ENCODE data around the gene KCND3. TPM values are rescaled to one million over a fixed set of nuclear protein-coding genes. Genes with fewer than 3 reads are reported as not detected.

The KCND3 gene
- total and polyA plus RNA-seq, 4 donors, result 1.0 to 27.1 (median 6.1) TPM

- H3K27ac ChIP-seq (ENCODE audit: low read depth in 1 of 2, low read length in 2 of 2), result no peak overlapping the region
- no peak for TF ChIP-seq YY1 (IDR thresholded peaks at IDR 0.05)
- no peak for TF ChIP-seq TAF1 (conservative IDR thresholded peaks at IDR 0.05)
- no peak for TF ChIP-seq FOXA1 (IDR thresholded peaks at IDR 0.05)
- no peak for TF ChIP-seq FOXA2 (IDR thresholded peaks at IDR 0.05)
- TF ChIP-seq REST (IDR thresholded peaks at IDR 0.05), result no peak
- no peak for TF ChIP-seq JUND (IDR thresholded peaks at IDR 0.05)
- TF ChIP-seq HNF4G (IDR thresholded peaks at IDR 0.05), result no peak
- no peak for TF ChIP-seq NR2F2 (IDR thresholded peaks at IDR 0.05)
- TF ChIP-seq, protein P1, sequence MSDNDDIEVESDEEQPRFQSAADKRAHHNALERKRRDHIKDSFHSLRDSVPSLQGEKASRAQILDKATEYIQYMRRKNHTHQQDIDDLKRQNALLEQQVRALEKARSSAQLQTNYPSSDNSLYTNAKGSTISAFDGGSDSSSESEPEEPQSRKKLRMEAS (IDR thresholded peaks at IDR 0.05), result no peak
- no peak for TF ChIP-seq HNF4A (conservative IDR thresholded peaks at IDR 0.05)
- no peak for TF ChIP-seq EGR1 (IDR thresholded peaks at IDR 0.05; ENCODE audit: low read depth in 2 of 2)
- no peak overlapping the region for H3K4me3 ChIP-seq (ENCODE audit: low read depth in 1 of 3, low read length in 3 of 3)
- no peak overlapping the region for H3K9ac ChIP-seq (ENCODE audit: low read depth in 1 of 2, low read length in 2 of 2)
- no peaks in the 10 kb centered on the region for H3K36me3 ChIP-seq (ENCODE audit: control insufficient read depth in 4 of 4, insufficient read depth in 3 of 4, low read depth in 1 of 4, low read length in 3 of 4)
- no peak for DNase-seq (ENCODE audit: low spot score)
- H3K27me3 ChIP-seq (ENCODE audit: control insufficient read depth in 4 of 4, insufficient read depth in 4 of 4, low read length in 3 of 4), result no peaks in the 10 kb centered on the region
- 78% methylated on average over 4 of the region's 4 CpGs for WGBS
- H3K9me3 ChIP-seq (ENCODE audit: control insufficient read depth in 4 of 4, low read length in 3 of 4), result no peaks in the 10 kb centered on the region
- H3K4me1 ChIP-seq (ENCODE audit: control insufficient read depth in 4 of 4, insufficient read depth in 4 of 4, low read length in 3 of 4), result no peaks in the 10 kb centered on the region
These were observed 13.0 kb upstream of the KCND3 start for GRCh38 chr1:112002514-112002913.

- no peak for DNase-seq (ENCODE audit: low spot score)
- WGBS, result 82% methylated on average over 2 of the region's 2 CpGs
- H3K9ac ChIP-seq (ENCODE audit: low read depth in 1 of 2, low read length in 2 of 2), result no peak overlapping the region
- H3K27me3 ChIP-seq (ENCODE audit: control insufficient read depth in 4 of 4, insufficient read depth in 4 of 4, low read length in 3 of 4), result no peaks in the 10 kb centered on the region
- no peaks in the 10 kb centered on the region for H3K36me3 ChIP-seq (ENCODE audit: control insufficient read depth in 4 of 4, insufficient read depth in 3 of 4, low read depth in 1 of 4, low read length in 3 of 4)
- H3K9me3 ChIP-seq (ENCODE audit: control insufficient read depth in 4 of 4, low read length in 3 of 4), result no peaks in the 10 kb centered on the region
- H3K4me3 ChIP-seq (ENCODE audit: low read depth in 1 of 3, low read length in 3 of 3), result no peak overlapping the region
- no peaks in the 10 kb centered on the region for H3K4me1 ChIP-seq (ENCODE audit: control insufficient read depth in 4 of 4, insufficient read depth in 4 of 4, low read length in 3 of 4)
- TF ChIP-seq GABPA (IDR thresholded peaks at IDR 0.05 in 1 of 2, conservative IDR thresholded peaks at IDR 0.05 in 1 of 2), result no peak
- TF ChIP-seq TAF1 (conservative IDR thresholded peaks at IDR 0.05), result no peak
- TF ChIP-seq FOXA1 (IDR thresholded peaks at IDR 0.05), result no peak
- TF ChIP-seq RXRA (IDR thresholded peaks at IDR 0.05), result no peak
- TF ChIP-seq HNF4G (IDR thresholded peaks at IDR 0.05), result no peak
- TF ChIP-seq, protein P2, sequence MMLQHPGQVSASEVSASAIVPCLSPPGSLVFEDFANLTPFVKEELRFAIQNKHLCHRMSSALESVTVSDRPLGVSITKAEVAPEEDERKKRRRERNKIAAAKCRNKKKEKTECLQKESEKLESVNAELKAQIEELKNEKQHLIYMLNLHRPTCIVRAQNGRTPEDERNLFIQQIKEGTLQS (IDR thresholded peaks at IDR 0.05), result no peak
- no peak for TF ChIP-seq RAD21 (IDR thresholded peaks at IDR 0.05)
- no peak for TF ChIP-seq HNF4A (conservative IDR thresholded peaks at IDR 0.05)
- TF ChIP-seq YY1 (IDR thresholded peaks at IDR 0.05), result no peak
- no peak for TF ChIP-seq REST (IDR thresholded peaks at IDR 0.05)
- TF ChIP-seq, protein P3, sequence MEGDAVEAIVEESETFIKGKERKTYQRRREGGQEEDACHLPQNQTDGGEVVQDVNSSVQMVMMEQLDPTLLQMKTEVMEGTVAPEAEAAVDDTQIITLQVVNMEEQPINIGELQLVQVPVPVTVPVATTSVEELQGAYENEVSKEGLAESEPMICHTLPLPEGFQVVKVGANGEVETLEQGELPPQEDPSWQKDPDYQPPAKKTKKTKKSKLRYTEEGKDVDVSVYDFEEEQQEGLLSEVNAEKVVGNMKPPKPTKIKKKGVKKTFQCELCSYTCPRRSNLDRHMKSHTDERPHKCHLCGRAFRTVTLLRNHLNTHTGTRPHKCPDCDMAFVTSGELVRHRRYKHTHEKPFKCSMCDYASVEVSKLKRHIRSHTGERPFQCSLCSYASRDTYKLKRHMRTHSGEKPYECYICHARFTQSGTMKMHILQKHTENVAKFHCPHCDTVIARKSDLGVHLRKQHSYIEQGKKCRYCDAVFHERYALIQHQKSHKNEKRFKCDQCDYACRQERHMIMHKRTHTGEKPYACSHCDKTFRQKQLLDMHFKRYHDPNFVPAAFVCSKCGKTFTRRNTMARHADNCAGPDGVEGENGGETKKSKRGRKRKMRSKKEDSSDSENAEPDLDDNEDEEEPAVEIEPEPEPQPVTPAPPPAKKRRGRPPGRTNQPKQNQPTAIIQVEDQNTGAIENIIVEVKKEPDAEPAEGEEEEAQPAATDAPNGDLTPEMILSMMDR (IDR thresholded peaks at IDR 0.05; ENCODE audit: low read depth, low read length, missing input control), result no peak
- no peak for TF ChIP-seq ZBTB33 (IDR thresholded peaks at IDR 0.05)
- no peak for TF ChIP-seq NR2F2 (IDR thresholded peaks at IDR 0.05)
- TF ChIP-seq JUND (IDR thresholded peaks at IDR 0.05), result no peak
- TF ChIP-seq EGR1 (IDR thresholded peaks at IDR 0.05; ENCODE audit: low read depth in 2 of 2), result no peak
- no peak for TF ChIP-seq FOXA2 (IDR thresholded peaks at IDR 0.05)
- TF ChIP-seq, protein P1 (IDR thresholded peaks at IDR 0.05), result no peak
- no peak for TF ChIP-seq SP1 (IDR thresholded peaks at IDR 0.05)
- no peak overlapping the region for H3K27ac ChIP-seq (ENCODE audit: low read depth in 1 of 2, low read length in 2 of 2)
These were observed 12.0 kb upstream of the KCND3 start for GRCh38 chr1:112001436-112001835.
